SK-N-SH (cell line): ENCODE results near the gene PRPF18. TPM values are rescaled to one million over a fixed set of nuclear protein-coding genes. Genes with fewer than 3 reads are reported as not detected.

Experiments used
- CTCF ChIA-PET: fragments of 300-600, 350-600 bp; formaldehyde crosslinking; extraction: SDS; loops from one replicate; lab custom pipeline; 2021; lab: Yijun Ruan, JAX
- POLR2A ChIA-PET: fragments of 350-600 bp; sonication (Branson Sonifier 250); formaldehyde crosslinking; extraction: SDS; loops from one replicate; lab custom pipeline; 2020; ENCODE audit warnings: antibody characterized with exemption, inconsistent platforms; lab: Yijun Ruan, JAX
- DNase-seq: peaks from one replicate; pipeline ENCODE4 v3.0.0; 2012
- H2AFZ ChIP-seq: fragments of 200-600 bp; sonication (generic); 2 replicates; pipeline ENCODE4 v1.8.1; 2016; ENCODE audit warnings: antibody characterized with exemption, mild to moderate bottlenecking, low read depth
- H3F3A ChIP-seq: fragments of 200-600 bp; sonication (generic); replicated peaks from 2 replicates; pipeline ENCODE3; 2016; ENCODE audit warnings: antibody characterized with exemption, mild to moderate bottlenecking; ENCODE audit not compliant: insufficient read depth
- H3K27ac ChIP-seq, 2 experiments: fragments of 200-500 bp in 1 of 2; fragments of 200-600 bp in 1 of 2; sonication (Bioruptor generic) in 1 of 2; sonication (generic), shearing (Covaris generic) in 1 of 2; 2 replicates each; pipeline versions ENCODE4 v1.5.1 to v1.6.1; 2014 to 2016; ENCODE audit warnings: low read depth in 2 of 2, inconsistent platforms in 1 of 2, low read length in 1 of 2, mild to moderate bottlenecking in 1 of 2, mixed read lengths in 1 of 2
- H3K27me3 ChIP-seq: fragments of 200-600 bp; sonication (generic), shearing (Covaris generic); 2 replicates; pipeline ENCODE4 v1.6.1; 2016; ENCODE audit warnings: mixed run types; ENCODE audit not compliant: insufficient read depth
- H3K36me3 ChIP-seq, 2 experiments: fragments of 200-500 bp in 1 of 2; fragments of 200-600 bp in 1 of 2; sonication (Bioruptor generic) in 1 of 2; sonication (generic) in 1 of 2; replicated peaks in 1 of 2; 2 replicates each; pipeline versions ENCODE3 to v1.5.1; 2014 to 2016; ENCODE audit warnings: low read length in 1 of 2, mild to moderate bottlenecking in 1 of 2; ENCODE audit not compliant: insufficient read depth in 2 of 2, control insufficient read depth in 1 of 2
- H3K4me1 ChIP-seq, 2 experiments: fragments of 200-500 bp in 1 of 2; fragments of 200-600 bp in 1 of 2; sonication (Bioruptor generic) in 1 of 2; sonication (generic), shearing (Covaris generic) in 1 of 2; 2 replicates each; pipeline versions ENCODE4 v1.5.1 to v1.6.1; 2014 to 2016; ENCODE audit warnings: low read depth in 1 of 2, low read length in 1 of 2, mixed run types in 1 of 2; ENCODE audit not compliant: insufficient read depth in 2 of 2, control insufficient read depth in 1 of 2
- H3K4me2 ChIP-seq: fragments of 200-600 bp; sonication (generic), shearing (Covaris generic); 2 replicates; pipeline ENCODE4 v1.6.1; 2017; ENCODE audit warnings: mixed run types
- H3K4me3 ChIP-seq, 2 experiments: fragments of 200-500 bp in 1 of 2; fragments of 200-600 bp in 1 of 2; sonication (Bioruptor generic) in 1 of 2; sonication (generic), shearing (Covaris generic) in 1 of 2; 2 replicates each; pipeline versions ENCODE4 v1.5.1 to v1.8.1; 2014 to 2016; ENCODE audit warnings: low read depth in 2 of 2, inconsistent platforms in 1 of 2, low read length in 1 of 2, mild to moderate bottlenecking in 1 of 2, mixed read lengths in 1 of 2, moderate library complexity in 1 of 2
- H3K79me2 ChIP-seq: fragments of 200-600 bp; sonication (generic); 2 replicates; pipeline ENCODE4 v1.8.1; 2017; ENCODE audit warnings: mild to moderate bottlenecking; ENCODE audit not compliant: insufficient read depth
- H3K9ac ChIP-seq: fragments of 200-600 bp; sonication (generic); 2 replicates; pipeline ENCODE4 v1.6.1; 2017; ENCODE audit warnings: mixed run types
- H3K9me2 ChIP-seq: fragments of 200-600 bp; sonication (generic); 2 replicates; pipeline ENCODE4 v1.6.1; 2017; ENCODE audit warnings: mixed run types
- H3K9me3 ChIP-seq: fragments of 200-600 bp; sonication (generic); 2 replicates; pipeline ENCODE4 v1.6.1; 2017; ENCODE audit warnings: mixed run types, mild to moderate bottlenecking, moderate library complexity
- H4K20me1 ChIP-seq: fragments of 200-600 bp; sonication (generic); 2 replicates; pipeline ENCODE4 v1.6.1; 2017; ENCODE audit warnings: mild to moderate bottlenecking, mixed run types; ENCODE audit not compliant: insufficient read depth
- CHD2 ChIP-seq: fragments of 150-350 bp; IDR thresholded peaks from 2 replicates; pipeline ENCODE4 v1.6.1; 2018; ENCODE audit warnings: low read length; ENCODE audit not compliant: partially characterized antibody
- ELF1 ChIP-seq: IDR thresholded peaks from 2 replicates; pipeline ENCODE4 v1.4.0; 2012
- EP300 ChIP-seq, 2 experiments: IDR thresholded peaks; 2 replicates each; pipeline versions ENCODE4 v1.4.0 to v1.6.1; 2012; ENCODE audit warnings: borderline replicate concordance in 1 of 2, low read depth in 1 of 2, low read length in 1 of 2
- FOXM1 ChIP-seq: IDR thresholded peaks from 2 replicates; pipeline ENCODE4 v1.4.0; 2012; ENCODE audit warnings: low read depth, mild to moderate bottlenecking
- GABPA ChIP-seq: IDR thresholded peaks from 2 replicates; pipeline ENCODE4 v1.4.0; 2012; ENCODE audit warnings: low read depth, mild to moderate bottlenecking
- GATA2 ChIP-seq: sonication (generic); formaldehyde crosslinking; IDR thresholded peaks from 2 replicates; pipeline ENCODE4 v1.5.0; 2020; ENCODE audit warnings: mild to moderate bottlenecking, missing genetic modification reagents
- IRF3 ChIP-seq: fragments of 150-350 bp; IDR thresholded peaks from 2 replicates; pipeline ENCODE4 v1.6.1; 2016; ENCODE audit warnings: mild to moderate bottlenecking, low read depth, low read length
- JUND ChIP-seq: IDR thresholded peaks from 2 replicates; pipeline ENCODE4 v1.4.0; 2012
- MAX ChIP-seq: IDR thresholded peaks from 2 replicates; pipeline ENCODE4 v1.4.0; 2012; ENCODE audit warnings: low read depth
- MEF2A ChIP-seq: IDR thresholded peaks from 2 replicates; pipeline ENCODE4 v1.4.0; 2012; ENCODE audit warnings: low read depth, borderline replicate concordance
- MXI1 ChIP-seq: IDR thresholded peaks from 2 replicates; pipeline ENCODE4 v1.6.1; 2012; ENCODE audit warnings: mild to moderate bottlenecking, low read depth, low read length, improper control_type of control experiment
- NFIC ChIP-seq: IDR thresholded peaks from 2 replicates; pipeline ENCODE4 v1.4.0; 2012; ENCODE audit warnings: borderline replicate concordance
- POLR2AphosphoS5 ChIP-seq: IDR thresholded peaks from 2 replicates; pipeline ENCODE4 v1.6.1; 2012; ENCODE audit warnings: low read depth, low read length
- RCOR1 ChIP-seq: fragments of 150-350 bp; IDR thresholded peaks from 2 replicates; pipeline ENCODE4 v1.6.1; 2017; ENCODE audit warnings: antibody characterized with exemption, low read length
- SIN3A ChIP-seq: IDR thresholded peaks from 2 replicates; pipeline ENCODE4 v1.6.1; 2012; ENCODE audit warnings: low read depth, mild to moderate bottlenecking, low read length, moderate library complexity, borderline replicate concordance
- SMC3 ChIP-seq: IDR thresholded peaks from 2 replicates; pipeline ENCODE4 v1.6.1; 2012; ENCODE audit warnings: low read depth, low read length, improper control_type of control experiment
- TCF12 ChIP-seq: IDR thresholded peaks from 2 replicates; pipeline ENCODE4 v1.4.0; 2012
- TEAD4 ChIP-seq: IDR thresholded peaks from 2 replicates; pipeline ENCODE4 v1.4.0; 2012; ENCODE audit warnings: mild to moderate bottlenecking, borderline replicate concordance; ENCODE audit not compliant: insufficient read depth
- YY1 ChIP-seq: IDR thresholded peaks from 2 replicates; pipeline ENCODE4 v1.4.0; 2012; ENCODE audit warnings: low read depth, mild to moderate bottlenecking
- WGBS: methylation state at CpG from one replicate; pipeline ENCODE4 v1.1.6; 2017; ENCODE audit warnings: low lambda C conversion rate; 5-methylcytosine and 5-hydroxymethylcytosine counted together
- polyA plus RNA-seq, 3 experiments: library from polyadenylated mRNA; depleted of rRNA; stranded (reverse); fragments of >200 nt; gene quantifications; 2 replicates each; pipeline ENCODE4 v1.2.3, GENCODE V29; 2012

PRPF18 gene
- polyA plus RNA-seq, 1 of the 3 experiments (the other 2 are of a cell fraction) = 12.1 TPM

- Histone ChIP-seq H3K4me3 (no peak overlapping the region), H3K79me2 (no peaks in the 10 kb centered on the region), H4K20me1 (no peaks in the 10 kb centered on the region), H3K36me3 (peaks cover 59 to 68% of the 10 kb centered on the region in 2 experiments), H3K9me2 (no peaks in the 10 kb centered on the region), H3K27me3 (no peaks in the 10 kb centered on the region), H3F3A (peaks cover 26% of the 10 kb centered on the region), H3K9me3 (no peaks in the 10 kb centered on the region), H3K4me1 (no peaks in the 10 kb centered on the region; a peak in 1 of 4 replicates), H3K9ac (no peak overlapping the region), H3K4me2 (no peak overlapping the region), H3K27ac (no peak overlapping the region), H2AFZ (no peak overlapping the region)
- no peak for DNase-seq
- 93% methylated on average over 2 of the region's 2 CpGs for WGBS
- ChIA-PET CTCF (interaction anchor here (4.6 kb wide), 1 partner anchor 18 kb away, joined by 18 read pairs; no protein-coding TSS in a partner anchor), POLR2A (no interaction called here)
- TF ChIP-seq TCF12 (no peak), POLR2AphosphoS5 (no peak), RCOR1 (no peak), IRF3 (no peak), GATA2 (CRISPR knock-in tag) (no peak), TEAD4 (no peak)
Measured at GRCh38 chr10:13642293-13642692, 55.5 kb downstream of the PRPF18 start.

DNA sequence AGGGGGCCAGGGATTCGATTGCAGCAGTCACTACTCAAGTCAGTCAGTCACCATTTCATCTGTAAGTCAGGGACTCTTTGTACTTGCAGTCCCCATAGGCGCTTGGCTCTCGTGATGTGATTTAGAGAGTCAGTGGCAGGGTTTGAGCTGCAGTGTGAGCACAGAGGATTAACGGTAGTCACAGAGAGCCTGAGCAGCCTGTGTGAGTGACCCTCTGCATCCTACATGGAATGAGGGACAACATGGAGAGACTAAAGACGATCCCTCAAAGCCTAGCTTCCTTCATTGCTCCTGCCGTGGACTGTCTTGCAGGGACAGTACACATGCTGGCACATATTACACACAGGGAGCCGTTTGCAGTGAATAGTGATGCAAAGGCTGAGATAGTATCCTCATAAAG is 56.3 kb downstream of the PRPF18 start:
- no peaks in the 10 kb centered on the region for H3K9me3 ChIP-seq
- no peak for TF ChIP-seq CHD2
- TF ChIP-seq MXI1 = no peak
- no peak for TF ChIP-seq SMC3
- no peak for TF ChIP-seq YY1
- no peak for TF ChIP-seq ELF1
- no peak for TF ChIP-seq POLR2AphosphoS5
- TF ChIP-seq TEAD4 = no peak
- no peak for TF ChIP-seq SIN3A
- no peak for TF ChIP-seq TCF12
- no peak for TF ChIP-seq NFIC
- no peak for TF ChIP-seq MAX
- TF ChIP-seq FOXM1 = no peak
- no peak for TF ChIP-seq EP300 (IDR thresholded peaks at IDR 0.05; ENCODE audit: borderline replicate concordance in 1 of 2, low read depth in 1 of 2, low read length in 1 of 2)
- TF ChIP-seq GABPA = no peak
- no peak for TF ChIP-seq MEF2A
- TF ChIP-seq JUND = no peak
- TF ChIP-seq, all 33 proteins: peak for 0
- POLR2A ChIA-PET = no interaction called here
- no peak overlapping the region for H2AFZ ChIP-seq
- H3K4me3 ChIP-seq = no peak overlapping the region
- H3K9ac ChIP-seq = no peak overlapping the region
- DNase-seq = no peak
- H3K27me3 ChIP-seq = no peaks in the 10 kb centered on the region
- WGBS = 73% methylated on average over 6 of the region's 7 CpGs
- H3K79me2 ChIP-seq = no peaks in the 10 kb centered on the region
- peaks cover 66 to 73% of the 10 kb centered on the region in 2 experiments for H3K36me3 ChIP-seq
- H3K27ac ChIP-seq = no peak overlapping the region
- CTCF ChIA-PET = interaction anchor here (4.6 kb wide), 1 partner anchor 17 kb away, joined by 18 read pairs; no protein-coding TSS in a partner anchor
- H3F3A ChIP-seq = peaks cover 24% of the 10 kb centered on the region
- no peaks in the 10 kb centered on the region for H3K4me1 ChIP-seq
- no peak overlapping the region for H3K4me2 ChIP-seq
- H3K9me2 ChIP-seq = no peaks in the 10 kb centered on the region
- no peaks in the 10 kb centered on the region for H4K20me1 ChIP-seq
